ENCODE measurements around the gene TTC16. TPM values are rescaled to one million over a fixed set of nuclear protein-coding genes. Genes with fewer than 3 reads are reported as not detected.

The TTC16 gene
- total and polyA plus RNA-seq, 4 donors: 0.02 to 0.08 TPM; not detected in 2

DNA sequence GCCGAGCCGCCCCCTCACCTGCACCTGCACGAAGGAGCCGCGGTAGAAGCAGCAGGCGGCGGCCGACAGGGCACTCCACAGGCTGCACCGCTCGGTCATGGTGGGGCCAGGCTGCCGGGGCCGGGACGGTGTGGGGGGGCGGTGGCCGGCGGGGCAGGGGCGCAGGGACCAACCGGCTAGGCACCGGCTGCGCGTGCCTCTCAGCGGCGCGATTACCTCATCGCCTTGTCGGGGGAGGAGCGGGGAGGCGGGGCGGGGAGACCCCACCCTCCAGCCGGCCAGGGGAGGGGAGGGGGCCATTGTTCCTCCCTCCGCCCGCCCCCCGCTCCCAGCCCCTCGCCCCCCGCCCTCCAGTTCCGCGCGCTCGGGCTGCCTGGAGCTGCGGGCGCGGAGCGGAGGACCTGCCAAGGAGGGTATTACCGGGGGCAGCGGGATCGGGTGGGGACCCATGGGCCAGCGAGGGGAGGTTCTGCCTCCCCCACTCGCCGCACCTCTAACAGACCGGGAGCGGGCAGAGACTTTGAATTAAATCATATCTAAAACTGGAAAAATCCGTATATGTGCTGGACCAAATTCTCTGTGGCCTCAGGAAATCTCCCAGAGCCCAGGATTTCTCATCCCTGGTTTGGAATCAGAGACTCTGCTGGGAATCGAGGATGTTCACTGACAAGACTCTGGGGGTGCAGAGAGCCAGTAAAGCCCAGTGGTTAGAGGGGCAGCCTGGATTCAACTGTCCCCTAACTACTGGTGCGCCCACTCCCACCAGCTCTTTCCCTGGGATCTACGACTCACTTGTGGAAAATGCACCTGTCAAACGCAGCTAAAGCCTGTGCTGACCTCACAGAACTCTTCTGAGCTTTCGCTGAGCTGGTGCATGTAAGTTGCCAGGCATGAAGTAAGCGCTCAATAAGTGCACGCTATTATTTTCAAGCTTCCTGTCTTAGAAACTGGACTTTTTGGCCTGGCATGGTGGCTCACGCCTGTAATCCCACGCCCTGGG lies 39.5 kb downstream of the TTC16 start:
- 34% methylated on average over 61 of the region's 61 CpGs for WGBS
- Histone ChIP-seq H3K27me3 (ENCODE audit: control insufficient read depth in 4 of 4, insufficient read depth in 4 of 4, low read length in 3 of 4) (no peaks in the 10 kb centered on the region), H3K4me3 (ENCODE audit: low read depth in 1 of 3, low read length in 3 of 3) (no peak overlapping the region), H3K27ac (ENCODE audit: low read depth in 1 of 2, low read length in 2 of 2) (no peak overlapping the region), H3K4me1 (ENCODE audit: control insufficient read depth in 4 of 4, insufficient read depth in 4 of 4, low read length in 3 of 4) (peaks cover 0 to 8% (median 0%) of the 10 kb centered on the region in 4 donors), H3K9me3 (ENCODE audit: control insufficient read depth in 4 of 4, low read length in 3 of 4) (no peaks in the 10 kb centered on the region), H3K9ac (ENCODE audit: low read depth in 1 of 2, low read length in 2 of 2) (no peak overlapping the region), H3K36me3 (ENCODE audit: control insufficient read depth in 4 of 4, insufficient read depth in 3 of 4, low read depth in 1 of 4, low read length in 3 of 4) (no peaks in the 10 kb centered on the region)
- DNase-seq (ENCODE audit: low spot score): no peak
- TF ChIP-seq YY1 (IDR thresholded peaks at IDR 0.05) (no peak), ATF3 (IDR thresholded peaks at IDR 0.05) (no peak), RAD21 (IDR thresholded peaks at IDR 0.05) (no peak), HNF4G (IDR thresholded peaks at IDR 0.05) (no peak), CTCF (IDR thresholded peaks at IDR 0.05; ENCODE audit: low read depth, low read length, missing input control) (no peak), ZBTB33 (IDR thresholded peaks at IDR 0.05) (no peak), GABPA (IDR thresholded peaks at IDR 0.05 in 1 of 2, conservative IDR thresholded peaks at IDR 0.05 in 1 of 2) (no peak), HNF4A (conservative IDR thresholded peaks at IDR 0.05) (no peak), SP1 (IDR thresholded peaks at IDR 0.05) (no peak), JUND (IDR thresholded peaks at IDR 0.05) (no peak), TAF1 (conservative IDR thresholded peaks at IDR 0.05) (no peak), RXRA (IDR thresholded peaks at IDR 0.05) (no peak), REST (IDR thresholded peaks at IDR 0.05) (no peak), EGR1 (IDR thresholded peaks at IDR 0.05; ENCODE audit: low read depth in 2 of 2) (no peak), NR2F2 (IDR thresholded peaks at IDR 0.05) (no peak), FOXA2 (IDR thresholded peaks at IDR 0.05) (no peak), FOXA1 (IDR thresholded peaks at IDR 0.05) (no peak)
- TF ChIP-seq, protein P1, sequence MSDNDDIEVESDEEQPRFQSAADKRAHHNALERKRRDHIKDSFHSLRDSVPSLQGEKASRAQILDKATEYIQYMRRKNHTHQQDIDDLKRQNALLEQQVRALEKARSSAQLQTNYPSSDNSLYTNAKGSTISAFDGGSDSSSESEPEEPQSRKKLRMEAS (IDR thresholded peaks at IDR 0.05): no peak
